ENCODE results near the gene IL17RC. TPM values are rescaled to one million over a fixed set of nuclear protein-coding genes. Genes with fewer than 3 reads are reported as not detected.

The IL17RC gene
- total RNA-seq, 4 donors from 2014 or later: 26.3 to 99.3 (median 82.1) TPM

- no peak for TF ChIP-seq CTCF (IDR thresholded peaks at IDR 0.05; ENCODE audit: low read depth)
Measured at GRCh38 chr3:9932843-9933560, 16.1 kb downstream of the IL17RC start.

GRCh38 chr3:9933561-9934234 lies 16.8 kb downstream of the IL17RC start, which contains the start of gene CRELD1:
CRELD1 (plus strand) TSS chr3:9933834; CDS start chr3:9934439, 605 bp downstream.
- no peak for TF ChIP-seq CTCF (IDR thresholded peaks at IDR 0.05; ENCODE audit: low read depth)

GRCh38 chr3:9934235-9934621 lies 17.3 kb downstream of the IL17RC start:
- no peak for TF ChIP-seq CTCF (IDR thresholded peaks at IDR 0.05; ENCODE audit: low read depth)

- no peak for TF ChIP-seq CTCF (IDR thresholded peaks at IDR 0.05; ENCODE audit: low read depth)
Measured at GRCh38 chr3:9934993-9935392, 18.1 kb downstream of the IL17RC start.

GRCh38 chr3:9935966-9936510 lies 19.1 kb downstream of the IL17RC start:
- TF ChIP-seq CTCF (IDR thresholded peaks at IDR 0.05; ENCODE audit: low read depth): no peak

GRCh38 chr3:9937486-9938238 lies 20.8 kb downstream of the IL17RC start:
- no peak for TF ChIP-seq CTCF (IDR thresholded peaks at IDR 0.05; ENCODE audit: low read depth)

GRCh38 chr3:9938966-9939365 lies 22.1 kb downstream of the IL17RC start:
- no peak for TF ChIP-seq CTCF (IDR thresholded peaks at IDR 0.05; ENCODE audit: low read depth)

Data from subcutaneous adipose tissue (tissue), 4 donors.